COLO668 (cell line): Measurements from ENCODE around the gene ROBO4.

Source experiments
- DNase-seq: peaks from one replicate; lab custom pipeline; 2025; ENCODE audit not compliant: unreplicated experiment; lab: John Stamatoyannopoulos, UW

Gene ROBO4

DNA sequence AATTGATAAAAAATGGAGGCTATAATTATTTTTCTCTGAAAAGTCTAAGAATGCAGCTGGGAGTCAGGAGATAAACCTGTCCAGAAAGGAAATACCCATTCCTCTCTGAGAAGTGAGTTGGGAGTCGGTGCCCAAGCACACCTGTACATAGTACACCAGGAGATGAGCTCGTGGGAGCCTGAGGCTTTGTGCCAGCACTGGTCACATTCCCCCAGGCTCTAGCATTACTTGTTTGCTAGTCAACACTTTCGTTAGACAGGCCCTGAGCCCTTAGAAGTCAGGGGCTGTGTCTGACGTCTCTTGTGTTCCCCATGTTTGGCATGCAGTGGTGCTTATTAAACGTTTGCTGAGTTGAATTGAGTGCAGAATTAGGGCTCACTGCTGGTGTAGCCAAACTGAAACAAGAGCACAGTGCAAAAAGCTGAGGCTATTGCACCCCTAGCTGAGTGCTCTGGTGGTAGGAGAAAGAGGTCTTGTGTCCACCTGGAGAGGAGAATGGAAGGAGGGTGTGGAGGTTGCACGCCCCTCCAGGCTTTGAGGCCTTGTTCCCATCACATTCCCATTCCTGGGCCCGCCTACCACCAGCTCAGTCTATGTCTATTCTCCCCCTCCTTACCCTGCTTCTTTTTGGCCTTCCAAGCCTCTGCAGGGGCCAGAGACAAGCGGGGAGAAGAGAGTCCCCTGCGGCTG, 6.8 kb downstream of the ROBO4 start:
- no peak for DNase-seq

DNA sequence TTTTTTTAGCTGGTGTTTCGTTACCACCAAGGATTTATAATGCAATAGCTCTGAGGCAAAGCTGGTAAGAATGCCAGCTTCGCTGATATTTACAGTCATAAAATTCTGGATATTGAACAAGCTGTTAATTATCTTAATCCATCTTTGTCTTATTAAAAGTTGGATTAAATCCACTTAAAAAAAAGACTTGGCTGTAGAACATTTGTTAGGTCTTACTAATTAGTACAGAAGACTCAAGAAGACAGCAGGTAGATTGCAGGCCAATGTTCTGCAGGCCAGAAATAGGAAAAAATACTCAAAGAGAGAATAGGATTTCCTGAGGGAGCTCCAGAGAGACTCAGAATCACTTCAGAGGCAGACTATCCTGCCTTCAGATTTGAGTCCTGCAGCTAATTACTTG, 7.5 kb downstream of the ROBO4 start:
- no peak for DNase-seq

DNA sequence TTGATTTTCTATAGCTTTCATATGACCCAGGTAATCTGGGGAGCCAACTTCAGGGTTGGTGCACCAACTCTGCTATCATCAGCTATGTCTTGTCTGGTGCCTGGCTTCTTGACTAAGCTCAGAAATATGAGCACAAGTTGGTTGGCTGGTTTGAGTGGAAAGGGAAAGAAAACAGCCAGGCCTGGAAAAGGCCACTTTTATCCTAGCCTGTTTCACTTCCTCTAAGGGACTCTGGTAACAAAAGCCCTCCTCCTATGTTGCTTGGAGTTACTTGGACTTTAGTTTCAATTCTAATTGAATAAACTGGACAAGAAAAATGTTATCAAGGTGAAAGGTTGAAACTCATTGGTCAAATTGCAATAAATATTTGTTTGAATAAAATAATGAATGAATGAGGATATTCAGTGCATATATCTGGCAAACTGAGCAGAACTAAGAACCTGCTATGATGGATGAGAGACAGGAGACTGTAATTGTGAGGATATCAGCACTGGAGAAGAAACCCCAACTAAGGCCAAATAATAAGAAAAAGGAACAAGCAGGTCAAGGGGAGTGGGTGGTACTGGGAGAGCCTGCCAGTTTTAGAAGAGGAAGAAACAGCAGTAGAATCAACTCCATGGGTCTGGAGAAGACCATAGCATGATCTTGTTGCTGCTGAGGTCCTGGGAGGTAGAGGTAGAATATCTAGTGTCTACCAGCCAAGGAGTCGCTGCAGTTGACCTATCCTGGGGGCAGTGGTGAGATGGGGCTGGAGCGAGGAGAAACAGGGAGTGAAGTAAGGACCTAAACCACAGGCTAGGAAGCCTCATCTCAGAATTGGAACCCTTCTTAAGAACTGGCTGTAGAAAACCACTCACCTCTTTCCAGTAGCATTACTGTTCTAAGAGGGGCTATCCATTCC, 8.2 kb downstream of the ROBO4 start:
- DNase-seq: no peak

DNA sequence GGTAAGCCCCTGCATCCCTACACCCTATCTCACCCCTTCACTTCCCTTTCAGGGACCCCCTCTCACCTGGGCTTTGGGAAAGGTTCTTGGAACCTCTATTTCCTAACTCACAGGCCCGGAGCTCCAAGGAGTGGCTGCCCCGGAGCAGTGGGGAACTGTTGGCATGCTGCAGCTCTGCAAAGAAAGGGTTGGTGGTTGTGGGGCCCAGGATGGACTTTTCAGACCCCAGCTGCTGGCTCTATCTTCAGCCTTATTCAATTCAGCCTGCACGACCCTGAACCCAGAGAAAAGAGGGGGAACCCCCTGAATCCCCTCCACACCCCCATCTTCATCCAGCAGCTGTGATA, 10.0 kb downstream of the ROBO4 start:
- DNase-seq: no peak

DNA sequence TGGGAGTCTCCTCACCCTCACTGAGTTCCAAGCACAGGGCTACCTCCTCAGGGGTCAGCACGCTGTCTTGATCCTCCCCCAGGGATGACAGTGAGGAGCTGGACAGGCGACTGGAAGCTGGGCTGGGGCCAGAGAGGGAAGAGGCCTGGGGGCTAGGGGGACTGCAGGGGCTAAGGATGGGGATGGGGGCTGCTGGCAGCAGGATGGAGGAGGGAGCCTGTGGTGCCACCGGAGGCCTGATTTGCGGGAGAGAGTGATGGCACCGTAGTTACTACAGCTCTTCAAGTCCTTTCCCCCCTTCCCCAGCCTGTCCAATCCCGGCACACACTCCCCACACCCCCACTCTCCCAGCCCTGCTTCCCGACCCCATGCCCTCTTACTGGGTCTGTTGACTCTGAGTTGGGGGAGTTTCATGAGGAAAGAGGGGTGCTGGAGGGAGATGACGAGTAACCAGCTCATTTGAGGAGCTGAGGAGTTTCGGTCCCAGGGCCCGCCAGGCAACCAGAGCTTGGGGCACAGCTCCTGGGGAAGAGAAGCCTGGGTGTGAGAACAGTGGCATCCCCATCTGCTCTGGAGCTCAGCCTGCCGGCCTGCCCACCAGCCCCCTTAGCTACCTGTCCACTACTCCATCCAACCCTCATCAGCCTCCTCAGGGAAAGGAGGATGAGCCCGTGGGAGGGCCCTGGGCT, 10.5 kb downstream of the ROBO4 start:
- DNase-seq: no peak

DNA sequence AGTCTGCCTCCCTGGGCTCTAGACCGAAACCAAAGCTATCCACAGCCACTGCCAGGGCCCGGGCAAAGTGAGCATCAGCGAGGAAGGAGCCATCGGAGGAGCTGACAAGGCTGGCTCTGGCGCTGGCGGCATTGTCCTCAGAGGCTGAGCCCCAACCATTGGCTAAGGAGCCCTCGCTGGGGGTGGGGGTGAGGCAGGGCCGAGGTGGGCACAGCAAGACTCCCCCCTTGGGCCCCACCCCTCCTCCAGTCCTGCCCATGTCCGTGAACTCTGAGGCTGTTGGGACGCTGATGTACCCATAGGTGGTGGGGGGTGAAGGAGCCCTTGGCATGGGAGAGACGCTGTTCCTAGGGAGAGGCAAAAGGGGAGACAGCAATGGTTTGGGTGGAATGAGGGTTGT, 11.2 kb downstream of the ROBO4 start:
- no peak for DNase-seq

DNA sequence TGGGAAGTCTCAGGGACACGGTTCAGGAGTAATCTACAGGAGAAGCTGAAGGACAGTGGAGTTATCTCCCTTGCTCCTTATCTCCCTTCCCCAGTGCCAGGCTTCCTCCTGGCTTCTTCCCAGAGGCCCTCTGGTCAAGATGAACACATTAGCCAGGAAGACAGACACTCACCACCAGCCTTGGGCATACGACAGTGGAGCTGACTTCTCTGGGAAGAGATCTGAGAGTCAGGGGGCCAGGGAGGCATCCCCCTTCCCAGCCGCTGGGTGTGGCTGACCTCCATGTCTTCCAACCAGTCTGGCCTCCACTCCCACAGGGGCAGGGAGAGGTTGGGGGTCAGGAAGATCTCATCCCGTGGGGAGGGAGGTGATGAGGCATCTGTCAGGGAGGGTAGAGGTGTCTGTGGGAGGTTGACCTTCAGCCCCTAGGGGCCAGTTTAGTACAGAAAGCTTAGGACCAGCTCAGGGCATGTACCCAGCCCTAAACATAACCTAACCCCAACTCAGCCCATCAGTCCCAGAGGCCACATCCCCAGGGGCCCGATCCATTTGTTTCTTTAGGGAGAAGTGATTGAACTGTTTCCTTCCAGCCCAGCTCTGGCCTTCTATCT, 12.7 kb downstream of the ROBO4 start:
- no peak for DNase-seq

DNA sequence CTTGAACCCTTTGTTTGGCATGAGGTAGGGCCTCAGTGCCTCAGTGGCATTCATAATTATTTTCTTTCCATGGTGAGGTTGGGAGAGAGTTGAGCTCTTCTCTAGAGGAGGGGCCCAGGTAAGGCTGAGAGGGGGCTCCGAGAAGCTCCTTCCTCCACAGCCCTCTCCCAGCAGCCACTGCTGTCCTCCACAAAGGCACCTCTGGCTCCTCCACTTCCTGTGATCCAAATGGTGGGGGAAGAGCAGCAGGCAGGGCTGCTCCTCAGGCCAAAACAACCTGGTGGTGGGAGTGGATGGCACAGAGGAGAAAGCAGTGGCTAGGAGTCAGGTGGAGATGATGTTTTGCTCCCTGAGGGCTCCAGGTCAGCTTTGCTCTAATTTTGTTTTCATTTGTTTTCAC, 13.3 kb downstream of the ROBO4 start:
- no peak for DNase-seq

DNA sequence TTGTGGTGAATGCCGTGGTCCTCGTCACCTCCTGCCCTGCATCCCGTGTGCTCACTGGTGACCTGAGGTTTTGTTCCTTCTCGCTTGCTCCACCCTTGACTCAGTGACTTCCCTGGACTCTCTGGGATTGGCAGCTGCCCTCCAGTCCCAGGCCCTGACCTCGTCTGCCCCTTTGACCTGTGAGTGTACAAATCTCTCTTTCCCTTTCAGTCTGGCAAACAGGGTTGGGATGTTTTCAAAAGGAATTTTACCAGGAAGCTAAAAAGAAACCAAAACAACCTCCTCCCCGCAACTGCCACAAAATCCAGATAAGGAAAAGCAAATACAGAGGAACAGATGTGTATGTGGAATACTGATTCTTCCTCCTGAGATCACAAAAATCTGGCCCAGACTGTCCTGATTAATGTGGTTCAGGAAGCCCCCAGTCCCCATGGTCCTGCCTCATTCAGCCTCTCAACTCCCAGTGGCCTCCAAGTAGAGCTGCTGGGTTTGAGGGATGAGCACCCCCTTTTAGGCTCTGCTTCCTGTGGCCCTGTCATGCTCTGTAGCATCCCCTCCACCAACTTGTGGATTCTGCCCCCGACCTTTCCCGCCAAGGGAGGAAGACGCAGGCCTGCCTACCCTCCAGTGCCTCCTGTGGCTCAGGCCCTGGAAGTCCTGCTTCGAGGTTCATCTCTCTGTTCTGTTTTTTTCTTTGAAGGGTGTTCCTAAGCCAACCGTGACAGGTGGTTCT, 15.2 kb downstream of the ROBO4 start:
- no peak for DNase-seq

DNA sequence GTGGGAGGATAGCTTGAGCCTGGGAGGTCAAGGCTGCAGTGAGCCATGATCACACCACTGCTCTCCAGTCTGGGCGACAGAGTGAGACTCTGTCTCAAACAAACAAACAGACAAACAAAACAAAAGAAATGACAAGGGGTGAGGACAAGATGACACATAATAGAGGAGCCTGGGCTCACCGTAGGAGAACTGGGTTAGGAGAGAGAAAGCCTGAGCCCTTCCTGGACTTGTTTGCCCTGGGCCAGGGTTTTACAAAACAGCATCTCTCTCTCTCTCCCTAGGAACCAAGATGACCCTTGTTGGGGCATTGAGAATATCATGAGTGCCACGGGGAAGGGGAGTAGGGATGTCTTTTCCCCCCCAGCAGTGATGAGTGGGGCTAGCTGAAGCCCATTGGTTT, 16.7 kb downstream of the ROBO4 start:
- DNase-seq: no peak

DNA sequence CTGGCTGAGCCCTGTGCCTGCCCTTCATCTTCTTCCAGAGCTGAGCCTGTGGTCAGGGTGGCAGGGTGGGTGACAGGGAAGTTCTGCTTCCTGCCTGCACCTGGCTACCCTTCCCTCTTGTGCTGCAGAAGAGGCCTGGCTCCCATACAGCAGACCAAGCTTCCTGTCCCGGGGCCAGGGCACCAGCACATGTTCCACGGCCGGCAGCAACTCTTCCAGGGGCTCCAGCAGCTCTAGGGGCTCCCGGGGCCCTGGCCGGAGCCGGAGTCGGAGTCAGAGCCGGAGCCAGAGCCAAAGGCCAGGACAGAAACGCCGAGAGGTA, 17.4 kb downstream of the ROBO4 start:
- no peak for DNase-seq

DNA sequence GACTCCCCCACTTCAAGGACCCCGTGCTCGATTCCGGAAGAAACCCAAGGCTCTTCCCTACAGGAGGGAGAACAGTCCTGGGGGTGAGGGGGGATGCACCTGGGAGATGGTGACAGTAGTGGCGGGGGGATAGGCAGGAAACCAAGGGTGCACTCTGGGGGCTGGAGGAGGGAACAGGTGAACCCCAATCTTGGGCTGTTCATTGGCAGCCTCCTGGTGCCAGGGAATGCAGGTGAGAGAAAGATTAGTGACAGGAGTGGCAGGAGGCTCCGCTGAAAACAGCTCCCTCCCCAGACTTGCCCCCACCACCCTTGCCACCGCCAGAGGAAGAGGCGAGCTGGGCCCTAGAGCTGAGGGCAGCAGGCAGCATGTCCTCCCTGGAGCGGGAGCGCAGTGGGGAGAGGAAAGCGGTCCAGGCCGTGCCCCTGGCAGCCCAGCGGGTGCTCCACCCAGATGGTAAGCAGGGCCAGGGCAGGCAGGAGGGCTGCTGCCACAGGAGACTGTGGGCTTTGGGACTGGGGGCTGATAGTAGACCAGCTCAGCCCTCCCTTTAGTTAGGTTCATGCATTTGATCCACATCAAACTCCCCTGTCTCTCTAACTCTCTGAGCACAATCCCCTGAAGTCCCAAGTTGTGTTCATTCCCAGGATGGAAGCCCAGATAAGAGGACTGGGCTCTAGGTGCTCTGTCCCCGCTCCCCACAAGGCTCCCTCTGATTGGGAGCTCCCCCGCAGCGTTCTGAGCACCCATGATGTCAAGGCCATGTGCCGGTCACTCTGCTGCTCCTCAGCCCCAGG, 18.0 kb downstream of the ROBO4 start:
- DNase-seq: no peak

DNA sequence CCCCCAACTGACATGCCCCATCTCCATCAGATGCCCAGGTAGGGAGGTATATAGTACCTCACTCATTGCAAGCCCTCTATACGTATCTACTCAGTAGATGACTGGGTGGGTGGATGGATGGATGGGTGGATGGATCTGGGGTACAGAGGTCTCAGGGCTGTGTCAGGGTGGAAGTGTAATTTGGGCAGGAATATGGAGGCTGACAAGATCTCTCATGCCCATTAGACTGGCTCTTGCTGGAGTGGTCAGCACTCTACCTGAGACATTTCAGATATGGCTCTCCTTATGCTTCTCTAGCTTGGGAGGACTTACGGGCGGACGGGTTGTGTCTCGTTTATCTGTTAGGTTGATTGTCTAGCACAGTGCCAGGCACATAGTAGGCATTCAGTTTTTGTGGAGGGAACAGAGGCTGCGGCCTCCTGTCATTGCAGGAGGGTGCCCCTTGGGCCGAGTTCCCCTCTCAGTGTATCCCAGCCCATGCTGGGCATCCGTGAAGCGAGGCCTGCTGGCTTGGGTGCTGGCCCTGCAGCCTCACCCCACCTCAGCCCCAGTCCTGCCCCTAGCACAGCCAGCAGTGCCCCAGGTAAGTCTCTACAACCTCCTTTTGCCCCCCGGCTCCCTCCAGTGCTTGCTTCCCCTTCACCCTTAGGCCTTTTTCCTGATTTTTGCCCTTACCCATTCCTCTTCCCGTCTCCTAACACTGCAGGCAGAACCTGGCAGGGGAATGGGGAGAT, 18.7 kb downstream of the ROBO4 start:
- no peak for DNase-seq

DNA sequence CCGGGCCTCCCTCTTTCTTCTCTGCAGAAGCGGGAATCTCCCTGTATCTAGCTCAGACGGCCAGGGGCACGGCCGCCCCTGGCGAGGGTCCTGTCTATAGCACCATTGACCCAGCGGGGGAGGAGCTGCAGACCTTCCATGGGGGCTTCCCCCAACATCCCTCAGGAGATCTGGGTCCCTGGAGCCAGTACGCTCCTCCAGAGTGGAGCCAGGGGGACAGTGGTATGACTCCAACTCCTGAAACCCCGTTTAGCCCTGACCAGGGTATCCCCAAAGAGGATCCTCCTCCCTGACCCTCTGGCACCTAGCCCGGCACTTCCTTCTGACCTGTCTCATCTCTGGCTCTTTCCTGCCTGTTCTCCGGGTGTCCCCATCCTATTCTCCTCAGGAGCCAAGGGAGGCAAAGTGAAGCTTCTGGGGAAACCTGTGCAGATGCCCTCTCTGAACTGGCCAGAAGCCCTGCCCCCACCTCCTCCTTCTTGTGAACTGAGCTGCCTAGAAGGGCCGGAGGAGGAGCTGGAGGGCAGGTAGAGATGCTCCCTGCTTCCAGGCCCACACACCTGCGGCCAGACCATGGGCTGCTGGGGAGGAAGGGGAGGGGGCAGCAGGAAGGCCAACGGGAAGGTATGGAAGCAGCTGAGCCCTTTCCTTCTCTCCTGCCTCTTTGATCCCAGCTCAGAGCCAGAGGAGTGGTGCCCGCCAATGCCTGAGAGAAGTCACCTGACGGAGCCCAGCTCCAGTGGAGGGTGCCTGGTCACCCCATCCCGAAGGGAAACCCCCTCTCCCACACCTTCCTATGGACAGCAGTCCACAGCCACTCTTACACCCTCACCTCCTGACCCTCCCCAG, 19.5 kb downstream of the ROBO4 start:
- DNase-seq: no peak

DNA sequence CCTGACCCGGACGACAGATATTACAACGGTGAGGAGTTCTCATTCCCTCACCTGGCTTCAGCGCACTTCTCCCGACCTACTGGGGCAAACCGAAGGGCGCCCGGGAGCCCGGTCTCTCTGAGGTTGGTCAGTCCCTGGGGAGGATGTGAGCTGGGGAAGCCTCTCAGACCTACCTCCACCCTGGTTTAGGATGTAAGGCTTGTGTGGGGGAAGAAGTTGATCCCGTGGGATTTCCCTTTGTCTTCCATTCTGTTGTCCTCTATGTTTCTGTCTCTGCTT, 20.1 kb downstream of the ROBO4 start:
- DNase-seq: no peak

DNA sequence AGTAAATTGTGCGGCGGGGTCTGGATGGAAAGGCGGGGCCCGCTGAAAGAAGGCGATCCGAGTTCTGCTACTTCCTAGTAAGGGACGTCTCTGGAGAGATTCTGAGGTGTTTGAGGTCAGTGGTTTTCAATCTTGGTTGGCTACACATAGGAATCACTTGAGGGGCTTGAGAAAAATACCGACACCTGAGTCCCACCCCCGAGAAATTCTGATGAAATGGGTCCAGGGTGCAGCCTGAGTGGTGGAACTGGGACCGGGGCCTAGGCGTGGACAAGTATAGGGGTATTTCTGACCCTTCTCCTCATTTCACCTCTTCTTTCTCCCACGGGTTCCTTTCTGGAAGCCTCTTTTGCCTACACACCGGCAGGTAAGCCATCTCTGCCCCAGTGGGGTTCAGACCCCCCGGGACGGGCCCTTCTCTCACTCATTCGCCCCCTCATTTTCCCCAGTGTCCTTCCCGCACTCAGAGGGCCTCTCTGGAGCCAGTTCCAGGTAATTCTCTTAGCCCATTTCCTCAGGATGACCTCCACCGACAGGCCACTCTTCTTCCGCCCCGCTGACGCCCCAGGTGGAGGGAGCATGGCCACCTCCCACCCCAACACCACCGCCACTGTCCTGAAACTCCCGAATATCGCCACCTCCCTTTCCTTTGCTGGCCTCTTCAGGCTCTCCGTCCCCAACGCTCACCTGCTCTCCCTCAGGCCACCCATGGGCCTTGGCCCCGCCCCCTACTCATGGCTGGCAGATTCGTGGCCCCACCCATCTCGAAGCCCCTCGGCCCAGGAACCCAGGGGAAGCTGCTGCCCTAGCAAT, 20.6 kb downstream of the ROBO4 start:
- no peak for DNase-seq

DNA sequence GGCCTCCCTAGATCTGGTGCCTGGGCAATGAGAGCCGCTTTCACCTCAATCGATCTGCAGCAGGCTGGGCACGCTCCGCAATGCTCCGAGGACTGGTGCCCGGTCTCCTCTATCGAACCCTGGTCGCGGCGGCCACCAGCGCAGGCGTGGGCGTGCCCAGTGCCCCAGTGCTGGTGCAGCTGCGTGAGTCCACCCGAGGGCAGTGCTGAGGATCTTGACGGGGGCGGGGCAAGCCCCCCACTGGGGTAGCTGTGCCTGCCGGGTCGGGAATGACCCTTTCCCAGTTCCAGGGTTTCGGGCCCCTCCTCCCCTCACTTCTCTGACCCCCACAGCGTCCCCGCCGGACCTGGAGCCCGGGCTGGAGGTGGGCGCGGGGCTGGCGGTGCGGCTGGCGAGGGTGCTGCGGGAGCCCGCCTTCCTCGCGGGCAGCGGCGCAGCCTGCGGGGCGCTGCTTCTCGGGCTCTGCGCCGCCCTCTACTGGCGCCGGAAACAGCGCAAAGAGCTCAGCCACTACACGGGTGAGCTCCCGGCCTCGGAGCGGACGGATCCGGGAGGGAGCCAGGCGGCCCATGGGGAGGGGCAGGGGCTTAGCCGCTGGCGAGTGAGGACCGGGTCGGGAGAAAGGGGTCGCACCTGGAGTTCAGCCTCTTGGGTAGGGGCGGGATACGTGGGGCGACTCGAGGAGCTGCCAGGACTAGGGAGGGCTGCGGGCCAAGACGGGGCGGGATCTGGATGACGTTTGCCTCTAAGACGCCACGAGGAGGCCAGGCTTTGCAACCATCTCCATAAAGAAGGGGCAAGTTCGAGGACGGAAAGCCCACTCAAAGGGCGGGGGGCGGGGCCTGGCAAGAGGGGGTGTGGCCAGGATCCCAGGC, 21.5 kb downstream of the ROBO4 start:
- peak; percentile 77 for DNase-seq
